ENCODE results near the gene STAT6.

The STAT6 gene

GRCh38 chr12:57072661-57073060 lies 38.5 kb downstream of the STAT6 start:
- DNase-seq (ENCODE audit: low read depth), result no peak
- H3K4me3 ChIP-seq (ENCODE audit: low read depth, low read length), result no peak overlapping the region
- TF ChIP-seq, protein P1, sequence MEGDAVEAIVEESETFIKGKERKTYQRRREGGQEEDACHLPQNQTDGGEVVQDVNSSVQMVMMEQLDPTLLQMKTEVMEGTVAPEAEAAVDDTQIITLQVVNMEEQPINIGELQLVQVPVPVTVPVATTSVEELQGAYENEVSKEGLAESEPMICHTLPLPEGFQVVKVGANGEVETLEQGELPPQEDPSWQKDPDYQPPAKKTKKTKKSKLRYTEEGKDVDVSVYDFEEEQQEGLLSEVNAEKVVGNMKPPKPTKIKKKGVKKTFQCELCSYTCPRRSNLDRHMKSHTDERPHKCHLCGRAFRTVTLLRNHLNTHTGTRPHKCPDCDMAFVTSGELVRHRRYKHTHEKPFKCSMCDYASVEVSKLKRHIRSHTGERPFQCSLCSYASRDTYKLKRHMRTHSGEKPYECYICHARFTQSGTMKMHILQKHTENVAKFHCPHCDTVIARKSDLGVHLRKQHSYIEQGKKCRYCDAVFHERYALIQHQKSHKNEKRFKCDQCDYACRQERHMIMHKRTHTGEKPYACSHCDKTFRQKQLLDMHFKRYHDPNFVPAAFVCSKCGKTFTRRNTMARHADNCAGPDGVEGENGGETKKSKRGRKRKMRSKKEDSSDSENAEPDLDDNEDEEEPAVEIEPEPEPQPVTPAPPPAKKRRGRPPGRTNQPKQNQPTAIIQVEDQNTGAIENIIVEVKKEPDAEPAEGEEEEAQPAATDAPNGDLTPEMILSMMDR (IDR thresholded peaks at IDR 0.05; ENCODE audit: insufficient read depth, low read depth, low read length, missing control alignments), result no peak

- TF ChIP-seq, protein P1 (IDR thresholded peaks at IDR 0.05; ENCODE audit: insufficient read depth, low read depth, low read length, missing control alignments), result peak; percentile 79
- DNase-seq (ENCODE audit: low read depth), result peak; percentile 86
- no peak overlapping the region for H3K4me3 ChIP-seq (ENCODE audit: low read depth, low read length)
Observed at GRCh38 chr12:57069523-57069922, 41.6 kb downstream of the STAT6 start.

DNA sequence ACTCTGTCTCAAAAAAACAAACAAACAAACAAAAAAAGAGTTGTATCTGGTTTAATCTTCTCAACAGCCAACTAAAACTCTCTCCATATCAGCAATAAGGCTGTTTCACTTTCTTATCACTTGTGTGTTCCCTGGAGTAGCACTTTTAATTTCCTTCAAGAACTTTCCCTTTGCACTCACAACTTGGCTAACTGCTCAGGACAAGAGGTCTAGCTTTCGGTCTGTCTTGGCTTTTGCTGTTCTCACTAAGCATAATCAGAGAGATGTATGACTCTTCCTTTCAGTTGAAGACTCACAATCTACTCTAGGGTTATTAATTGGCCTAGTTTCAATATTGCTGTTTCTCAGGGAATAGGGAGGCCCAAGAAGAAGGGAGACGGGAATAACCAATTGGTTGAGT lies 44.9 kb downstream of the STAT6 start:
- DNase-seq (ENCODE audit: low read depth), result no peak
- no peak overlapping the region for H3K4me3 ChIP-seq (ENCODE audit: low read depth, low read length)
- TF ChIP-seq, protein P1 (IDR thresholded peaks at IDR 0.05; ENCODE audit: insufficient read depth, low read depth, low read length, missing control alignments), result no peak

- TF ChIP-seq, protein P1 (IDR thresholded peaks at IDR 0.05; ENCODE audit: insufficient read depth, low read depth, low read length, missing control alignments), result no peak
- DNase-seq (ENCODE audit: low read depth), result peak; percentile 79
- peak overlapping the region; percentile 50 for H3K4me3 ChIP-seq (ENCODE audit: low read depth, low read length)
Observed at GRCh38 chr12:57063991-57064685, 47.0 kb downstream of the STAT6 start.

- TF ChIP-seq, protein P1 (IDR thresholded peaks at IDR 0.05; ENCODE audit: insufficient read depth, low read depth, low read length, missing control alignments), result no peak
- peak; percentile 46 for DNase-seq (ENCODE audit: low read depth)
- H3K4me3 ChIP-seq (ENCODE audit: low read depth, low read length), result no peak overlapping the region
Observed at GRCh38 chr12:57058454-57058853, 52.7 kb downstream of the STAT6 start.

DNA sequence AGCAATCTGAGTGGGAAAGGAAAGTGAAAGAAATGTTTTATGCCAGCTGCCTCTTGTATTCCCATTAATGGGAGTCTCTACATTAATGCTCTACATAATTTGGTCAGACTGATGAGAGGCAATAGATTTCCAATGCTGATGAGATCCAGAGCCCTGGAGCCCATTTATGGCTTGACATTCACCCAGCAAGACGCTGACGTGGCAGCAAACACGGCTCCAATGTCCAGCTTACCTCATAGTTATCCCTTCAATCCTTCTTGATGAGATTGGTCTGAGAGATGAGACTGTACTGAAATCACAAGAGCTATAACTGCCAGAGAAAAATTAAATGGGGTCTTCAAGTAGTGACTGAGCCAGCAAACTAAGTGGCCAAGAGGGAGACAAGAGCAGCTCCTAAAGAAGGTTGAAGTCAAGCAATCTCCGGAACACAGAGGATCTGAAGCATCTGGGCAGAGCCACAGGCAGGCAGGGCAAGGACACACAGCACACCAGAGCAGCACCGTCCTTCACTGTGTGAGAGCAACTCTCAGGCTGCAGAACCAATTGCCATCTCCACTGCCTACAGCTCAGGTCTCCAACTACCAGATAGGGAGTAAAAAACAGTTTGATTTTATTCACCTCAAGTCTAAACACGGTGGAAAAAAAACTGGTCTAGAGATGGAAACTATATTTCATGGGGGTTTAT lies 54.0 kb downstream of the STAT6 start:
- H3K4me3 ChIP-seq (ENCODE audit: low read depth, low read length), result no peak overlapping the region
- TF ChIP-seq, protein P1 (IDR thresholded peaks at IDR 0.05; ENCODE audit: insufficient read depth, low read depth, low read length, missing control alignments), result no peak
- DNase-seq (ENCODE audit: low read depth), result no peak

Data from GM12865 (cell line).